Lower lobe of right lung (tissue), 2 donors: ENCODE data around the gene NEDD4. TPM values are rescaled to one million over a fixed set of nuclear protein-coding genes. Genes with fewer than 3 reads are reported as not detected.
"Not testable (repeated sequence)": the region's sequence is repeated elsewhere in the genome, so short reads cannot be mapped to it uniquely, and the experiment has no call there.

Source experiments
- ATAC-seq, 2 donors: fragments of 200-7000 bp; cut with Tn5 transposase; one replicate each; pipeline ENCODE4 v1.9.1; 2020 to 2022; ENCODE audit warnings: mild to moderate bottlenecking in 2 of 2, moderate library complexity in 2 of 2
- DNase-seq: peaks from one replicate; pipeline ENCODE4 v3.0.0-alpha.2; 2020
- H3K27ac ChIP-seq: fragments of 200-600 bp; one replicate; pipeline ENCODE4 v1.8.0; 2022
- H3K27me3 ChIP-seq: fragments of 200-600 bp; one replicate; pipeline ENCODE4 v1.8.0; 2022; ENCODE audit warnings: low read depth
- H3K36me3 ChIP-seq: fragments of 200-600 bp; one replicate; pipeline ENCODE4 v1.8.0; 2022; ENCODE audit warnings: mild to moderate bottlenecking
- H3K4me1 ChIP-seq: fragments of 200-600 bp; one replicate; pipeline ENCODE4 v1.8.0; 2022
- H3K4me3 ChIP-seq: fragments of 200-600 bp; one replicate; pipeline ENCODE4 v1.8.0; 2022; ENCODE audit warnings: mild to moderate bottlenecking
- H3K9me3 ChIP-seq: fragments of 200-600 bp; one replicate; pipeline ENCODE4 v1.8.0; 2022
- CTCF ChIP-seq: fragments of 200-600 bp; IDR thresholded peaks from one replicate; pipeline ENCODE4 v1.8.0; 2022; ENCODE audit warnings: antibody characterized with exemption, mild to moderate bottlenecking
- intact Hi-C: fragments of 100-400 bp; cut with DNase I; formaldehyde crosslinking; loops from one replicate; pipeline ENCODE4 v1.11.0; 2022
- total RNA-seq: library from RNA; stranded (reverse); fragmentation: NEBNext Ultra II Directional; extraction: Animal tissue kit (Norgen Biotek cat#: 25700); gene quantifications from one replicate; pipeline ENCODE4 v1.2.1, GENCODE V29; 2021
- donor health status: DM: no; HTN: yes; CAD: no; lungs with severe emphysema.

Gene NEDD4
- total RNA-seq, 1 donor from 2014 or later, result 16.5 TPM

GRCh38 chr15:55823191-55823670 lies 170.2 kb downstream of the NEDD4 start:
- no peak for TF ChIP-seq CTCF
- intact Hi-C loops, result no loop called here
- H3K4me3 ChIP-seq, result no peak overlapping the region
- ATAC-seq, result no peak
- no peak for DNase-seq
- no peaks in the 10 kb centered on the region for H3K9me3 ChIP-seq
- no peaks in the 10 kb centered on the region for H3K27me3 ChIP-seq
- H3K4me1 ChIP-seq, result no peaks in the 10 kb centered on the region
- no peak overlapping the region for H3K27ac ChIP-seq
- H3K36me3 ChIP-seq, result no peaks in the 10 kb centered on the region

GRCh38 chr15:55821740-55822139 lies 171.7 kb downstream of the NEDD4 start:
- H3K36me3 ChIP-seq, H3K4me1 ChIP-seq, H3K27ac ChIP-seq, H3K27me3 ChIP-seq, intact Hi-C loops, H3K4me3 ChIP-seq, ATAC-seq, H3K9me3 ChIP-seq, DNase-seq: not testable (repeated sequence)

GRCh38 chr15:55820043-55820442 lies 173.4 kb downstream of the NEDD4 start:
- H3K4me3 ChIP-seq, result no peak overlapping the region
- H3K36me3 ChIP-seq, result no peaks in the 10 kb centered on the region
- no peaks in the 10 kb centered on the region for H3K27me3 ChIP-seq
- H3K9me3 ChIP-seq, result no peaks in the 10 kb centered on the region
- DNase-seq, result no peak
- no peaks in the 10 kb centered on the region for H3K4me1 ChIP-seq
- intact Hi-C loops, result no loop called here
- no peak overlapping the region for H3K27ac ChIP-seq
- ATAC-seq, result no peak
- no peak for TF ChIP-seq CTCF

GRCh38 chr15:55819397-55820034 lies 173.9 kb downstream of the NEDD4 start:
- H3K36me3 ChIP-seq, result no peaks in the 10 kb centered on the region
- no peak overlapping the region for H3K4me3 ChIP-seq
- H3K27me3 ChIP-seq, result no peaks in the 10 kb centered on the region
- intact Hi-C loops, result no loop called here
- no peaks in the 10 kb centered on the region for H3K9me3 ChIP-seq
- H3K4me1 ChIP-seq, result no peaks in the 10 kb centered on the region
- no peak overlapping the region for H3K27ac ChIP-seq
- no peak for TF ChIP-seq CTCF
- ATAC-seq (no peak), DNase-seq (no peak)

- no peak overlapping the region for H3K4me3 ChIP-seq
- no peak overlapping the region for H3K27ac ChIP-seq
- H3K4me1 ChIP-seq, result no peaks in the 10 kb centered on the region
- H3K27me3 ChIP-seq, result no peaks in the 10 kb centered on the region
- ATAC-seq, result no peak
- no peaks in the 10 kb centered on the region for H3K36me3 ChIP-seq
- no peaks in the 10 kb centered on the region for H3K9me3 ChIP-seq
- intact Hi-C loops, result no loop called here
- no peak for DNase-seq
- no peak for TF ChIP-seq CTCF
Observed at GRCh38 chr15:55816017-55816416, 177.4 kb downstream of the NEDD4 start.

GRCh38 chr15:55802600-55803376 lies 190.6 kb downstream of the NEDD4 start:
- no peak for TF ChIP-seq CTCF
- Histone ChIP-seq H3K36me3 (no peaks in the 10 kb centered on the region), H3K27me3 (no peaks in the 10 kb centered on the region), H3K4me3 (no peak overlapping the region), H3K9me3 (no peaks in the 10 kb centered on the region), H3K27ac (no peak overlapping the region), H3K4me1 (no peaks in the 10 kb centered on the region)
- ATAC-seq, result no peak
- no peak for DNase-seq
- intact Hi-C loops, result no loop called here
